Transverse colon (tissue), 4 donors: Measurements from ENCODE around the gene ACTN1. TPM values are rescaled to one million over a fixed set of nuclear protein-coding genes. Genes with fewer than 3 reads are reported as not detected.

Experiments used
- DNase-seq: peaks from one replicate; pipeline ENCODE4 v3.0.0-alpha.2; 2019
- H3K27ac ChIP-seq, 4 donors: fragments of 200-600 bp; sonication (generic); 2 replicates each; pipeline ENCODE4 v1.5.1; 2016 to 2018; ENCODE audit warnings: inconsistent platforms in 4 of 4
- H3K27me3 ChIP-seq: fragments of 200-600 bp; sonication (generic); 2 replicates; pipeline ENCODE4 v1.5.1; 2017; ENCODE audit warnings: inconsistent platforms
- H3K36me3 ChIP-seq, 4 donors: fragments of 200-600 bp; sonication (generic); 2 replicates each; pipeline ENCODE4 v1.5.1; 2017 to 2019; ENCODE audit warnings: inconsistent platforms in 4 of 4
- H3K4me1 ChIP-seq, 4 donors: fragments of 200-600 bp; sonication (generic); 2 replicates each; pipeline ENCODE4 v1.5.1; 2017 to 2020; ENCODE audit warnings: inconsistent platforms in 4 of 4
- H3K4me3 ChIP-seq, 4 donors: fragments of 200-600 bp; sonication (generic); 1 replicate in 1 of 4; 2 replicates in 3 of 4; pipeline versions ENCODE4 v1.5.1 to v1.6.1; 2017 to 2019; ENCODE audit warnings: inconsistent platforms in 4 of 4
- H3K9me3 ChIP-seq, 2 donors: fragments of 200-600 bp; sonication (generic); 2 replicates each; pipeline ENCODE4 v1.5.1; 2017 to 2019; ENCODE audit warnings: inconsistent platforms in 2 of 2
- CTCF ChIP-seq, 5 experiments: fragments of 200-600 bp in 3 of 5; fragments of 450-650 bp in 2 of 5; sonication (generic) in 3 of 5; IDR thresholded peaks; 1 replicate in 2 of 5; 2 replicates in 3 of 5; pipeline ENCODE4 v1.5.1; 2016 to 2017; ENCODE audit warnings: antibody characterized with exemption in 5 of 5, inconsistent platforms in 3 of 5, mild to moderate bottlenecking in 2 of 5, moderate library complexity in 1 of 5
- EP300 ChIP-seq: sonication (generic); formaldehyde crosslinking; IDR thresholded peaks from one replicate; pipeline ENCODE4 v1.6.1; 2017; ENCODE audit warnings: antibody characterized with exemption, low read depth
- POLR2A ChIP-seq: fragments of 450-650 bp; IDR thresholded peaks from one replicate; pipeline ENCODE4 v1.6.1; 2016; ENCODE audit warnings: antibody characterized with exemption, mild to moderate bottlenecking, moderate library complexity
- POLR2AphosphoS5 ChIP-seq, 3 donors: sonication (generic); formaldehyde crosslinking; IDR thresholded peaks; one replicate each; pipeline ENCODE4 v1.6.1; 2016; ENCODE audit warnings: antibody characterized with exemption in 3 of 3
- WGBS, 2 donors: methylation state at CpG; one replicate each; pipeline ENCODE4 v1.1.5; 2018; ENCODE audit warnings: low coverage in 1 of 2; 5-methylcytosine and 5-hydroxymethylcytosine counted together
- in situ Hi-C, 4 donors: fragments of 200-750 bp; cut with MboI; loops; one replicate each; pipeline versions ENCODE4 v1.15.0 to v1.15.1; 2017; ENCODE audit warnings: low sequenced_read_pairs in 3 of 4, low pct_ligation_motif_present in 1 of 4, low pct_unique_long_range_greater_than_20kb in 1 of 4
- intact Hi-C: fragments of 100-400 bp; cut with DNase I; formaldehyde crosslinking; loops from one replicate; pipeline ENCODE4 v1.15.1; 2023; ENCODE audit warnings: low total_unique reads
- total RNA-seq, 4 donors: library from RNA; depleted of rRNA; stranded (reverse); fragments of >200 nt; gene quantifications; one replicate each; pipeline ENCODE4 v1.1.0, GENCODE V29; 2016

The ACTN1 gene
- total RNA-seq, 4 donors from 2014 or later: 127 to 403 (median 197) TPM

- Histone ChIP-seq H3K4me3 (no peak overlapping the region), H3K27me3 (no peaks in the 10 kb centered on the region), H3K9me3 (peaks cover 4 to 7% of the 10 kb centered on the region in 2 donors), H3K36me3 (no peaks in the 10 kb centered on the region), H3K27ac (no peak overlapping the region), H3K4me1 (no peaks in the 10 kb centered on the region)
- no peak for TF ChIP-seq POLR2A
- no peak for TF ChIP-seq POLR2AphosphoS5 (IDR thresholded peaks at IDR 0.05)
- no peak for TF ChIP-seq CTCF (IDR thresholded peaks at IDR 0.05)
- TF ChIP-seq EP300: no peak
- in situ Hi-C loops: no loop called here
- DNase-seq: no peak
- 60 to 86% methylated on average over 1 to 6 of the region's 6 CpGs for WGBS, 2 donors
- intact Hi-C loops: loop anchor here (5.0 kb wide), 1 partner anchor 243 kb away; no protein-coding TSS in a partner anchor
These were observed 114.7 kb downstream of the ACTN1 start for GRCh38 chr14:68864361-68864750.

- H3K27ac ChIP-seq: no peak overlapping the region
- H3K9me3 ChIP-seq: peaks cover 4 to 7% of the 10 kb centered on the region in 2 donors
- TF ChIP-seq POLR2AphosphoS5 (IDR thresholded peaks at IDR 0.05) (no peak), POLR2A (no peak), EP300 (no peak), CTCF (IDR thresholded peaks at IDR 0.05) (no peak)
- intact Hi-C loops (loop anchor here (5.0 kb wide), 1 partner anchor 244 kb away; no protein-coding TSS in a partner anchor), in situ Hi-C loops (no loop called here)
- WGBS, 2 donors: 0 to 70% methylated on average over 1 to 13 of the region's 13 CpGs
- no peaks in the 10 kb centered on the region for H3K27me3 ChIP-seq
- no peaks in the 10 kb centered on the region for H3K36me3 ChIP-seq
- no peak overlapping the region for H3K4me3 ChIP-seq
- DNase-seq: no peak
- no peaks in the 10 kb centered on the region for H3K4me1 ChIP-seq
These were observed 115.3 kb downstream of the ACTN1 start for GRCh38 chr14:68863610-68864360.

GRCh38 chr14:68862954-68863594, 116.0 kb downstream of the ACTN1 start:
- 0% methylated on average over 2 of the region's 2 CpGs; no CpG with 5 or more reads in 1 of the 2 donors for WGBS, 2 donors
- no peaks in the 10 kb centered on the region for H3K27me3 ChIP-seq
- in situ Hi-C loops: no loop called here
- intact Hi-C loops: loop anchor here (5.0 kb wide), 1 partner anchor 244 kb away; no protein-coding TSS in a partner anchor
- no peaks in the 10 kb centered on the region for H3K36me3 ChIP-seq
- TF ChIP-seq POLR2AphosphoS5 (IDR thresholded peaks at IDR 0.05) (no peak), CTCF (IDR thresholded peaks at IDR 0.05) (peak; percentile 61 to 74 (median 73)), POLR2A (no peak)
- H3K4me1 ChIP-seq: no peaks in the 10 kb centered on the region
- H3K9me3 ChIP-seq: peaks cover 4 to 7% of the 10 kb centered on the region in 2 donors
- H3K27ac ChIP-seq: no peak overlapping the region
- DNase-seq: peak; percentile 82
- no peak overlapping the region for H3K4me3 ChIP-seq

- 92% methylated on average over 5 of the region's 5 CpGs; no CpG with 5 or more reads in 1 of the 2 donors for WGBS, 2 donors
- DNase-seq: no peak
- intact Hi-C loops: loop anchor here (5.0 kb wide), 1 partner anchor 247 kb away; no protein-coding TSS in a partner anchor
- H3K4me1 ChIP-seq: peaks cover 0 to 4% (median 0%) of the 10 kb centered on the region in 4 donors
- no peaks in the 10 kb centered on the region for H3K36me3 ChIP-seq
- in situ Hi-C loops: no loop called here
- peaks cover 3 to 6% of the 10 kb centered on the region in 2 donors for H3K9me3 ChIP-seq
- H3K27me3 ChIP-seq: no peaks in the 10 kb centered on the region
- no peak for TF ChIP-seq POLR2AphosphoS5 (IDR thresholded peaks at IDR 0.05)
- TF ChIP-seq POLR2A: no peak
- TF ChIP-seq CTCF (IDR thresholded peaks at IDR 0.05): no peak
- TF ChIP-seq EP300: no peak
- H3K27ac ChIP-seq: no peak overlapping the region
- H3K4me3 ChIP-seq: no peak overlapping the region
These were observed 118.3 kb downstream of the ACTN1 start for GRCh38 chr14:68860771-68861170.
